ENCODE results near the gene SPATA31C1.

Gene SPATA31C1

GRCh38 chr9:87944096-87944495 lies 26.3 kb downstream of the SPATA31C1 start:
- no peak for DNase-seq

GRCh38 chr9:87944682-87945081 lies 26.9 kb downstream of the SPATA31C1 start:
- DNase-seq: no peak

GRCh38 chr9:87950296-87950695 lies 32.5 kb downstream of the SPATA31C1 start:
- DNase-seq: no peak

GRCh38 chr9:87950765-87951488 lies 33.2 kb downstream of the SPATA31C1 start:
- no peak for DNase-seq

GRCh38 chr9:87954230-87954629 lies 36.5 kb downstream of the SPATA31C1 start:
- no peak for DNase-seq

- DNase-seq: no peak
These were observed 40.1 kb downstream of the SPATA31C1 start for GRCh38 chr9:87957839-87958238.

GRCh38 chr9:87958591-87958990 lies 40.8 kb downstream of the SPATA31C1 start:
- DNase-seq: no peak

GRCh38 chr9:87959916-87960581 lies 42.3 kb downstream of the SPATA31C1 start:
- no peak for DNase-seq

GRCh38 chr9:87963770-87964169 lies 46.0 kb downstream of the SPATA31C1 start:
- no peak for DNase-seq

- DNase-seq: no peak
These were observed 47.1 kb downstream of the SPATA31C1 start for GRCh38 chr9:87964826-87965225.

- no peak for DNase-seq
These were observed 50.4 kb downstream of the SPATA31C1 start for GRCh38 chr9:87968155-87968554.

- DNase-seq: no peak
These were observed 52.8 kb downstream of the SPATA31C1 start for GRCh38 chr9:87970602-87971001.

- no peak for DNase-seq
These were observed 55.4 kb downstream of the SPATA31C1 start for GRCh38 chr9:87973122-87973521.
